Left kidney (tissue), 2 donors: ENCODE measurements around the gene SHLD1. TPM values are rescaled to one million over a fixed set of nuclear protein-coding genes. Genes with fewer than 3 reads are reported as not detected.
A peak's percentile ranks its signal among the peaks of the same experiment; 100 is the strongest.

Source experiments
- DNase-seq: peaks from one replicate; pipeline ENCODE4 v3.0.0-alpha.2; 2013
- polyA plus RNA-seq: library from polyadenylated mRNA; unstranded; fragments of 120-200 nt; gene quantifications from one replicate; pipeline ENCODE4 v1.2.1, GENCODE V29; 2013; ENCODE audit not compliant: insufficient read length

The SHLD1 gene
- polyA plus RNA-seq, 1 donor: 7.6 TPM

DNA sequence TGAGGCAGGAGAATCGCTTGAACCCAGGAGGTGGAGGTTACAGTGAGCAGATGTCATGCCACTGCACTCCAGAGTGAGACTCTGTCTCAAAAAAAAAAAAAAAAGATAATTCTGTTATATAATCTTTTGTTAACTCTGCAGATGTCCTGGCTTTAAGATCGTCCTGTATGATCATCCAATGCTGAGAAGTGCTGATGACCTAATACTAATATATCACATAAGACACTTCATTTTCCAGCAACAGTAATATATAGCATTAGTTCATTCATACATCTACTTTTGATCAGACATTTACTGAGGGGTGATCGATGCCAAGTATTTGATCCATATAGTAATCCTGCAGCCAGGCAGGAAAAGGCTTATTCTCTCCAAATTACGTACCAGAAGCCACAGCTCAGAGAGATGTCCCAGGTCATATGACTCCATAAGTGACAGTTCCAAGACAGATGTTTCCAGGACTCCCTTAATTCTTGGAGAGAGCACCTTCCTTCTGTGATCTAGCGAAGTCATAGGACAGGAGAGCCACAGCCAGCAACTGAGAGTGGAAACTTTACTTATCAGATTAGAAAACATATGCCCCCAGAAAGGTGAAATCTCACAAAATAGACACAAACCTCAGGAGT lies 60.7 kb downstream of the SHLD1 start:
- no peak for DNase-seq

- no peak for DNase-seq
Measured at GRCh38 chr20:5811746-5812145, 61.5 kb downstream of the SHLD1 start.

DNA sequence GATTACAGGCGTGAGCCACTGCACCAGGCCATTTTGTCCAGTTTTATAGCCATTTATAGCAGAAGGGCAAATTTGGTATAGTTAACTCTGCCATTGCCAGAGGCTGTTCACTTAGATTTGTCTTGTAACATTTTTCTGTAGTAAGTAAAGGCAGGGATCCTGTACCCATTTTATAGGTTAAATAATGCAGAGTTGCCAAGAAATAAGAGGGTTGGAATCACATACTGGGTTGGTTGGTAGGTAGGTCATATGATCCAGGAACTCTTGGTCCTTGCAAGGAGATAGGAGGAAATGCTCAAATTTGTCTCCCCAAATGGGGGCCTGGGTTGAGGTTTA lies 68.1 kb downstream of the SHLD1 start:
- no peak for DNase-seq

DNA sequence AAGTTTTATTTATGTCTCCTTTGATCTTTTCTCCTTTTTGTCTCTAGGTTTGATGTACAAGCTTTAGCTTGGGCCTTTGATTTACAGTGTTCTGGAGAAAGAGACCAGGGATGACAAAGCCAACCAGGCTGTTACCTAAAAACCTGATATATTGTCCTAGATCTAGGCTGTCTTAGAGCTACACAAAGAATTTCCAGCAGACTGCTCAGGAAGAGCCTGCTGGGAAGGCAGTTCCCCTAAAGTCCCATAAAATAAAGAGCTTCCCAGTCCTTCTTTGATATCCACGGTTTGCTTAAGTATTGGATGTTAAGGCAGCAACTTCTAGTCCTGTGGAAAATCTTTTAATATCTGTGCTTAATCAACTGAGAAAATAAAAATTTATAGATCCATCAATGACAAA lies 70.5 kb downstream of the SHLD1 start:
- no peak for DNase-seq

DNA sequence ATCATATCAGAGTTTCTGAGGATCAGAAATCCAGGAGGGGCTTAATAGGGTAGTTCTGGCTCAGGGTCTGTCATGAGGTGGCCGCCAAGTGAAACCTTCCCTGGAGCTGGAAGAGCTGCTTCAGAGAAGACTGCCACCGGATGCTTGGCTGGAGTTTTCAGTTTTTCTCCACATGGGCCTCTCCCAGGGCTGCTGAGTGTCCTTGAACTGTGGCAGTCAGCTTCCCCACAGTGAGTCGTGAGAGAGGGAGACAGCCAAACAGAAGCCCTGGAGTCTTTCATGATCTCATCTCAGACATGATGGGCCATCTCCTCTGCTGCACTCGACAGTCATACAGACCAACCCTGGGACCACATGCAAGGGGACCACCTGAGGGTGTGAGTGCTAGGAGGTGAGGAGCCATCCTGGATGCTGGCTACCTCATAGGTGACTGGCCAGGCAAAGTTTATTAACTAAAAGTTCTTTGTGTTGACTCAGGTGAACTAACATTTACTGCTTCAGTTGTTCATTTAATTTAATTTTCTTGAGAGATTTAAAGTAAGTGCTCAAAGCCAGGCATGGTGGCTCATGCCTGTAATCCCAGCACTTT lies 71.5 kb downstream of the SHLD1 start:
- DNase-seq: no peak

DNA sequence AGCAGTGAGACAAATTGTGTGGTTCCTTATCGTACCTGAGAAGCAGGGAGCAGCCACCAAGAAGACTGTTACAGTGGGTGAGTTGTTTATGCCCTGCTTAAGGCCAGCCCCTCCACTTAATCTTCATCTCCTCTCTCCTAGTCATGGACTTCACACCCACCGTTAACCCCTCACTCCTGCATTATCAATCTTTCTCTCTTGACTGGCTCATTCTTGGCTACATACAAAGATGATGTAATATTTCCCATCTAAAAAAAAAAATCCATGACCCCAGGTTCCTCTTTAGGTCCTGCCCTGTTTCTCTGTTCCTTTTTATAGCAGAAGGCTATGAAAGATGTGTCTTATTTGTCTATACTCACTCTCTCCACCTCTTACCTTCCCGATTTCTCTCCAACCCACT lies 72.4 kb downstream of the SHLD1 start:
- no peak for DNase-seq

DNA sequence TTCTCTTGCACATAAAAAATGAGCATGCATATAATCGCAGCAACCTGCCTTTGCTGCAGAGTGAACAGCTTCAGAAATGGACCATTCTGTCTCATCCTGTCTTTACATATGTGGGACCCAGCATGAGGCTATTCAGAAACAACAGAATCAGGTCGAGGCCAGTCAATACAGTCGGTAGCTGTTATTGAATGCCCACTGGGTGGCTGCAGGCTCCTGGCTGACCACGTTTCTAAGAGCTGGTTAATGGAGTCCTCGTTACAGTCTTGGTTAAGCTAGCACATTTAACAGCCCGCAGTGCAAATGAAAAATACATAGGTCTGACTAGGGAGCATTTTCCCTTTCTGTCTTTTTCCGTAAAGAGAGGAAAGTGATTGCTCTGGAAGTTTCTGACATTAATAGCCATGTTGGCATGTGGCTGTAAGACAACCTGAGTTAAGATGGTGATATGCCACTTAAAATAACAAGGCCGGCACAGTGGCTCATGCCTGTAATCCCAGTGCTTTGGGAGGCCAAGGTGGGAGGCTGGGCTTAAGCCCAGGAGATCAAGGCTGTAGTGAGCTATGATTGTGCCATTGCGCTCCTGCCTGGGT lies 75.0 kb downstream of the SHLD1 start:
- no peak for DNase-seq

- no peak for DNase-seq
Measured at GRCh38 chr20:5827098-5827853, 77.1 kb downstream of the SHLD1 start.

- DNase-seq: no peak
Measured at GRCh38 chr20:5827861-5828260, 77.7 kb downstream of the SHLD1 start.

GRCh38 chr20:5829241-5829809 lies 79.1 kb downstream of the SHLD1 start:
- no peak for DNase-seq

- DNase-seq: no peak
Measured at GRCh38 chr20:5831539-5832237, 81.5 kb downstream of the SHLD1 start.

GRCh38 chr20:5833309-5833941 lies 83.2 kb downstream of the SHLD1 start:
- no peak for DNase-seq

DNA sequence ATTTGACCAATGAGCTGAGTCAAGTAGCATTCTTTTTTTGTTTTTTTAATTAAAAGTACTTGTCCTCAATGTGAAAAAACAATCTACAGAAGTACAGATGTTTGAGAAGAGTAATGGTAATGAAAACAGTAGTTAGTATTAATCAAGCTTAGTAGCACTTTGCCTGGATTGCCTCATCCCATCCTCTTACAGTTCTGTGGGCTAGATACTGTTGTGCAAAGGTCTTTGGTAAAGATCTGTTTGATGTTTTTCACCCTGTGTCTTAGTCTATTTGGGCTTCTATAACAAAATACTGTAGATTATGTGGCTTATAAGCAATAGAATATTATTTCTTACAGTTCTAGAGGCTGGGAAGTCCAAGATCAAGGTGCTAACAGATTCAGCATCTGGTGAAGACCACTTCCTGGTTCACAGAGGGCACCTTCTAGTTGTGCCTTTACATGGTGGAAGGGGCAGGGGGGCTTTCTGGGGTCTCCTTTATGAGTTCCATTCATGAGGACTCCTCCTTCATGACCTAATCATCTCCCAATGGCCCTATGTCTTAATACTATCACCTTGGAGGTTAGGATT lies 84.3 kb downstream of the SHLD1 start:
- DNase-seq: no peak

- DNase-seq: no peak
Measured at GRCh38 chr20:5835321-5835821, 85.2 kb downstream of the SHLD1 start.

DNA sequence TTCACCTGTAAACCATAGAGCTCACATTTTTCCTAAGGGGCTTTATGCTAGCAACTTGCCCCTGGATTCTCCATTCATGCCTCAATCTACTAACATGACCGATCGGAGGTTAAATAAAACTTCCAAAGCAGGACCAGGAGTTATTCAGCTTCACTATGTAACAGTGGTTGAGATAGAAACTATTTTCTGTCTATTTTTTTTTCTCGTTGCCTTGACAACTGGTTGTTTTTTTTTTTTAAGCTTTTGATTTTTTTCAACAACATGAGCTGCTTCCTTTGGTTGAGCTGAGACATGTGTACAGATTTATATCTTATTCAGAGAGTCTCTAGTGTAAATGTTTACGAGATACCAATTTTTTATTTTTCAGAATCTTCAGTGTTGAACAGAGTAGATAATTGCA lies 85.7 kb downstream of the SHLD1 start:
- peak; percentile 53 for DNase-seq

DNA sequence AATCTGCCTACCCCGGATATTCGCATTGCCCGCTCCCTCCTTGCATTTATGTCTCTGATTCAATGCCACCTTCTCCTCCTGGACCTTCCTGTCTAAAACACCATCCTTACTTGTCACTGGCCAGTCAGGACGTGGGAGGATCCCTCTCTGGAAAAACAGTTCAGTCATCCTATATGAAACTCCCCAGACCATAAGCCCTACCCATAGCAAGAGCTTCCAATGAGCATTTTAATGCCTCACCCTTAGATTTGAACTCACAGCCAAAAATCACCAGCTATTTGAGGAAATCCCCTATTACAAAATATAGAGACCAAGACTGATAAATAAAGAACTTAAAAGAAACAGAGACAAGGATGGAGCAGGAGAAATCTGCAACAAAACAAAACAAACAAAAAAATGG lies 86.4 kb downstream of the SHLD1 start:
- DNase-seq: no peak

DNA sequence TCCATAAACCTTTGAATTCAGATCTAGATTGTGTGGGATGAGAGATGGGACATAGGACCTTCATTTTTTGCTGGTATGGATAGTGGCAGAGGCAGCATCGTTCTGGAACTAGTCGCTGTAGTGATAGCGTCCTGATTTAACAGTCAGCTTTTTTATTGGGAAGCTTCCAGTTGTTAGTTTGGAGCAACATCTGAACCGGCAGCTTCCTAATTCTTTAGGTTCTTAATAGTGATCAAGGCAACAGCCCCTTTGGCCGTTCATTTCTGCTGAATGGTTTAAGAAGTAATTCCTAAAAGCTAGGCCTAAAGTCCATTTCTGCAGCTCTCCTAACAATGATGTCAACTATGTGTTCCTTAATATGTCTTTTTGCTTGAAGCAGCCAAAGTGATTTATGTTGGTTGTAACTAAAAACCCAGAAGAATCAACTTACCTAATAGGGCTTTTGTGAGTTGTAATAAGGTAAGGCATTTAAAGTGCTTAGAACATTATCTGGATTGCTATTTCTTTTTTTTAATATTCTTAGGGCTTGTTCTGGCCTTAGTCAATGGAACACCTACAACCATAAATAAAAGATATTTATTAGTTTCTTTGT lies 90.3 kb downstream of the SHLD1 start:
- no peak for DNase-seq

DNA sequence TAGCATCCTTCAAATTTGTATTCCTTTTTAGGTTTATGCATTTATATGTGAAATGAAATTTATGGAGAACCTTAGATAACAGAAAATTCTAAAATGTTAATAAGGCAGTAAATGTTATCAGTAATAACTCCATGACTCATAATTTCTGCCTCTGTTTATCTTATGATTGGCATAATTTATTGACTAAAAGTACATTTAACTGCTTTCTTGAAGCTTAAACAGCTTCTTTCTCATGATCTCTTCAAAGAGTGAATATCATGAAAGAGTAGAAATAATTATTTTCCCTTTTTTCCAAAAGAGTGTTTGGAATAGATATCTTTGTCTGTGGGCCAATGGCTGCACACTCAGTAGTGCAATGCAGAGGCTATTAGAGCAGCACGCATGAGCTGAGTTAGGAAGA lies 91.3 kb downstream of the SHLD1 start:
- DNase-seq: no peak

- no peak for DNase-seq
Measured at GRCh38 chr20:5842465-5842864, 92.3 kb downstream of the SHLD1 start.

GRCh38 chr20:5843054-5843592 lies 92.9 kb downstream of the SHLD1 start:
- DNase-seq: no peak
